HL-60/S4 (cell line): ENCODE measurements around the gene UGT1A6.

Source experiments
- in situ Hi-C: fragments of 300-500 bp; cut with MboI; formaldehyde crosslinking; loops from 2 replicates; pipeline ENCODE4 v1.14.3; 2022; ENCODE audit warnings: low sequenced_read_pairs

Gene UGT1A6

DNA sequence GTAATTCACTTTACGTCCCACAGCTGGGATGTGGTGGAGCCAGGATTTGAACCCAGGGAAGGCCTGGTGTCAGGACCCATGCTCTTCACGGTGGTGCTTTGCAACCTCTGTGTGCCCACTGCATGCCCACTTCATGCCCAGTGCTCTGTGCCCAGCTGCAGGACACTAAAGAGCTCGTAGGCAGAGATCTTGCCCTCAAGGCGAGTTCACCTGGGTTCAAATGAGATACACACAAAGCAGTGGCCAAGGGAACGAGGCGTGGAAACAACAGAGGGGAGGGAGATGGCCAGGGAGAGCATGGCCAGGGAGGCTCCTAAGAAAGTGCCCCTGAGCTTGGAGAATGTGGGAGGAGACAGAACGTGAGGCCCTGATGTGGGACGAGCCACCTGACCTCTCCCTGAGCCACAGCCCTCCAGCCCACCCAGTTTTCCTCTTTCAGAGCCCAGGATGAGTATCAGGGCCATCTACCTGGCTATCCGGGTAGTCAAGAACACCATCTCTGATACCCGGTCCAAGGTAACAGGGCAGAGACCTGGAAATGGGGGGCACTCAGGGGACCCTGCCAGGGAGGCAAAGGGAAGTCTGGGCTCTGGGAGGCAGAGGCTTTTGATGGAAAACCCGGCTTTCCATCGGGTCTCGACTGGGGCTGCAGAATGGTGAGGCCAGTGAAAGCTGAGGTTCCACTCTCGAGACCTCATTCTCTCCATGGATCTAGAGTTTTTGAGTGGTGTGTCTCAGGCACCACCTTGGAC lies 105.8 kb downstream of the UGT1A6 start:
- in situ Hi-C loops: no loop called here

DNA sequence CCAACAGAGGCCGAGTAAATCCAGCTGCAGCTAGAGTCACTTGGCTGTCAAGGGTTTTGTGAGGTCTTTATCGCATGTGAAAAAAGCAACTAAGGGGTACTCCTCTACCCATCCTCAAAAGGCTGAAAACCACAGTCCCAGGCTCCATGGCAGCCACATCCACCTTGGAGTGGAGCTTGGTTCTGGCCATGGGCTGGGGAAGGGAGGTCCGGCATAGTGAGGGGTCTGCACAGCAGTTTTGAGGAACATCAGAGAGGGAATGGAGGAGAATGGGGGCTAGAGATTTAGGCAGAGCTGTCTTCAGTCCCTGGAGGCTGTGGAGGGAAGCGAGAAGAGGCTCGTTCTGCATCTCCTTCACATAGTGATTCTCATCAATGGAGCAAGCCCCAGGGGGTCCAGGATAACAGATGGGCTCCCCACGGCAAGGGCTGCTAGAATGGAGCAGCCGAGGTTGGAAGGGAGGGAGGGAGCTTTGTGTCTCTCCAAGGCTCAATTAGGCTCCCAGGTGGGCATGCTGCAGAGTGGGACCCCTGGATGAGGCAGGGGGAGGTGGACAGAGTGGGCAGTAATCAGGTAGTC lies 106.5 kb downstream of the UGT1A6 start:
- in situ Hi-C loops: no loop called here

DNA sequence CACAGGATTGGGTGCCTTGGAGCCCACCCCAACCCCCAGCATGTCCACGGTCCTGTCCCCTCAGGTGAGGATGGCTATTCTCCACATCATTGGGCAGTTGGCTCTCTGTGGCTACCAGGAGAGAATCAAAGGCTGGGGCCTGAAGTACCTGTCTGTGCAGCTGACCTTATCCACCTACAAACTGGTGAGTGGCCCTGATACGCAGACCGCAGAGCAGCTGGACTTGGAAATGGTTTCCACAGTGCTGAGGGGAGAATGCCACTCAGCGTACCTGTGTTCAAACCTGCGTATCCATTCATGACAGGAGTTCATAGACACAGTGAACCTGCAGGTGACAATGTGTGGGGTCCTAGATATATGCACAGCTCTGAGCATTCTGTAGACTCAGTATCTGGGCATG lies 107.0 kb downstream of the UGT1A6 start:
- in situ Hi-C loops: no loop called here

DNA sequence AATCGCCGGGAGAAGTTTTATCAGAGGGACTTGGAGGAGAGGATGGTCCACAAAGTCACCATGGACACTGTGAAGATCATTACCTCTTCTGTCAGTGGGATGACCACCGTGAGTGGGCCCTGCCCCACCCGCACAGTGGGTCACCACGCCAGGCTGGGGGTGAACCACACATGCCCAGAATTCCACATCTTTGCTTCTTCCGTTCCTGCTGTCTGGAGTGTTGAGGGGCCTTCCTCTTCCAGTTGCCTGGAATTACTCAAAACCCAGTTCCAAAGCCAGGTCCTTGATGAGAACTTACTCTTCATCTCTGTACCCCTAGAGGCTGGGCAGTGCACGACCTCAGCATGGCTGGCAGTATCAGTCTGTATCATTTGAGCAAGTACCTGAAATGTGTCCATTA lies 107.5 kb downstream of the UGT1A6 start:
- in situ Hi-C loops: no loop called here

DNA sequence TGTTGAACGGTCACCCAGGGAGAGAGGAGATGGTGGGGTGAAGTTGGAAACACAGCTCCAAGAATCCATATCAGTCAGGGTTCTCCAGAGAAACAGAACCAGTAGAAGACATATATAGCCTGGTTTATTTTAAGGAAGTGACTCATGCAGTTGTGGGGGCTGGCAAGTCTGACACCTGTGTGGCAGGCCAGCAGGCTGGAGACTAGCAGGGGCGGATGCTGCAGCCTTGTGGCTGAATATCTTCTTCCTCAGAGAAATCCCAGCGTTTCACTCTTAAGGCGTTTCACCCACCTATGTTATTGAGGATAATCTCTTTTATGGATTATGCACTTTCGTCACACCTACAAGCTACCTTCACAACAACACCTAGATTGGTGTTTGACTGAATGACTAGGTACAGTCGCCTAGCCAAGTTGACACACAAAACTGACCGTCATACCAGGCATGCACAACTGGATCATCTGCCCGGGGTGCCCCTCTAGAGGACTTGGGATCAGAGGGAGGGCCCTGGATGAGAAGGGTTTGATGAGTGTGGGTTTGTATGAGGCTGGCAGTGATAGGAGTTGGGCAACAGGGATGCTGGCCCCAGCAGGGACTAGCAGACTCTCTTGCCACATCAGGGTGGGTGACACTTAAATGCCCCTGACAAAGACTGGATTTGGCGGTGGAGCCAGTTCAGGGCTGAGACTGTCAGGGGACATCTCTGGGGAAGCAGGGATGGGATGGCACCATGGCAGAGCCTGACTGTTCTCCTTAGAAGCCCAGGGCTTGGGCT lies 108.9 kb downstream of the UGT1A6 start:
- in situ Hi-C loops: no loop called here

DNA sequence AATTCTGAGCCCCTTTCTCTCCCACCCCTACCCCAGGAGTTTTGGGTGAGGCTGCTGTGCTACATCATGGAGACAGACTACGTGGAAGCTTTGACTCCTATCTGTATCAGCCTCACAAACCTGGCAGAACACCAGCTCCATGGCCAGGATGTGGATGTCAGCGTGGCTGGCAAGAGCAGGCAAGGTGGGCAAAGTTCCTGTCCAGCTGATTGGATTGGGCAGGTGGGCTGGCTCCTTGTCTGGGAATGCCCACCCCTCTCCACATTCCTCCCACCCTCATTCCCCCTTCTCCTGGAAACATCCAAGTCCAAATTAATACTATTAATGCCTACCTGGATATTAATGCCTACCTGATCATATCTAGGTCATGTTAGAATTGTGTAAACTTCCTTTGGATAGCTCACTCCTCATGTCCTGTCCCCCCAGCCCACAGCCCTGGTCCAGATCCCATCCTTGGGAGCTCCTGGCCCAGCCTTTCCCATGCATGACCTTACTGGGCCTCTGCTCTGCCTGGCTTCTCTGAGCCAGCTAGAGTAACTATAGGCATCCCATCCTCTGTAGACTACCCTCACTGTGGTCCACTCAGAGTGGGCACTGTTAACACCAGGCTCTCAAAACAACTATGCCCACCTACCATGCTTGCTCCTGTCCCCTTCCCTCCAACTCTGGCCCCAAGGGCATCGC lies 109.6 kb downstream of the UGT1A6 start:
- in situ Hi-C loops: no loop called here

DNA sequence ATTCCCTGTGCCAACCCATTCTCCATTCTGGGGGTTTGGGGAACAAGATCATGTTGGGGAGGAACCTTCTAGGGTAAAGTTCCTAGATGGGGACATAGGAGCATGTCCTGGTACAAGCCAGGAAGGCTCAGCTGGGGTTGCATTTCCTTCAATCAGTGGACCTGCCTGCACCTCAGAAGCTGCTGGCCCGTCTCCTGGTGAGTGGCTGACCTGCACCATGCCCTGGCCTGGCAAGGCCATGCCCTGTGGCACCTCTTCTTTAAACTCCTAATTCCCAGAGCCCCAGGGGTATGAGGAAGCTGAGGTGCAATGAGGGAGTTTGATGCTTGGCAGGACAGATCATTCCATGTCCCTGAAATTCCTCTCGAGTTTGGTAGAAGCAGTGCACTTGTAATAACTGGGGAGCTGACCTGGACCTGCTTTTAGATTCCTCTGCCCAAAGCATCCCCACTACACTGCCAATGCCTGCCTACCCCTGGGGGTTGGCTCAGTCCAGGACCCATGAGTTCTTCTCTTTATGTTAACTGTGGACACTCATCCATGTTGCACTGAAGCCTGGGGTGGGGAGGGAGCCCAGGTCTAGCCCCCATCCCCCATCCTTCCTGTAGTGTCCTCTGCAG lies 110.7 kb downstream of the UGT1A6 start:
- in situ Hi-C loops: no loop called here

DNA sequence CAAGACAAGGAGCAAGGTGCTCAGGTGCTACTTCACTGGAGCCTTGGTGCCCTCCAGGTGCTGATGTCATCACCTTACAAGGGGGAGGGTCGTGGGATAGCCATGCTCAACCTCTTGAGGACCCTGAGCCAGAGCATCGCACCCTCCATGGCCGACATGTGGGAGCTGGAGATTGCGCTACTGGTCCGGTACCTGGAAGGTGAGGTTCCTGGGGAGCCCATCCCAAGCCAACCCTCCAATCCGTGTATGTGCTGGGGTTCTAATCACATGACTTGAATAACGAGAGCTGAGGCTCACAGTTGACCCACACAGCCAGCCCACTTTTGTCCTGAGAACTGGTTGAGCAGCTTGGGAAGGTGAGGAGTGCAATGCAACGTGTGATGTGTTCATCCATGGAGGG lies 111.3 kb downstream of the UGT1A6 start:
- in situ Hi-C loops: no loop called here

DNA sequence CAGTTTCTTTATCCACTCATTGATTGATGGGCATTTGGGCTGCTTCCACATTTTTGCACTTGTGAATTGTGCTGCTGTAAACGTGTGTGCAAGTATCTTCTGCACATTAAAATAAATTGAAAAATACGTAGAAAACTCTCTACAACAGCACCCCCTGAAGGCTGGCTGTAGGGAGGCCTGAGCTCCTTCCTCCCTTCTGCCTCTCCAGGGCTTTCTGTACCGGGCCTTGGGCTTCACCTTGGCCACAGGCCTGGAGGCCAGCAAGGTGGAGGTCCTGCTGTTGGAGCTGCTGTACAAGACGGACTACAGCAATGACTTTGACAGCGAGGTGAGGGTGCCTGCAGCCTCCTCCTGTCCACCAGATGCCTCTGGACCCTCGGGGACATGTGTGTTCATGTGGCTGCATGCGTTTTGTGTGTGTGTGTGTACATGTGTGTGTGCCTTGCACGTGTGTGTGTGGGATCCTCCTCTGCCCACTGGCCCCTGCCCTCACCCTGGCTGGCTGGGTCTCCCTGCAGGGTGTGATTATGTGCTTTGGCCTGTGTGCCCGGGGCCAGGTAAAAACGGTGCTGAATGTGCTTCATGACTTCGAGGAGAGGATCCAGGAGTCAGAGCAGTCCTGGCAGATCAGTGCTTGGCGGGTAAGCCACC lies 114.7 kb downstream of the UGT1A6 start:
- in situ Hi-C loops: no loop called here

DNA sequence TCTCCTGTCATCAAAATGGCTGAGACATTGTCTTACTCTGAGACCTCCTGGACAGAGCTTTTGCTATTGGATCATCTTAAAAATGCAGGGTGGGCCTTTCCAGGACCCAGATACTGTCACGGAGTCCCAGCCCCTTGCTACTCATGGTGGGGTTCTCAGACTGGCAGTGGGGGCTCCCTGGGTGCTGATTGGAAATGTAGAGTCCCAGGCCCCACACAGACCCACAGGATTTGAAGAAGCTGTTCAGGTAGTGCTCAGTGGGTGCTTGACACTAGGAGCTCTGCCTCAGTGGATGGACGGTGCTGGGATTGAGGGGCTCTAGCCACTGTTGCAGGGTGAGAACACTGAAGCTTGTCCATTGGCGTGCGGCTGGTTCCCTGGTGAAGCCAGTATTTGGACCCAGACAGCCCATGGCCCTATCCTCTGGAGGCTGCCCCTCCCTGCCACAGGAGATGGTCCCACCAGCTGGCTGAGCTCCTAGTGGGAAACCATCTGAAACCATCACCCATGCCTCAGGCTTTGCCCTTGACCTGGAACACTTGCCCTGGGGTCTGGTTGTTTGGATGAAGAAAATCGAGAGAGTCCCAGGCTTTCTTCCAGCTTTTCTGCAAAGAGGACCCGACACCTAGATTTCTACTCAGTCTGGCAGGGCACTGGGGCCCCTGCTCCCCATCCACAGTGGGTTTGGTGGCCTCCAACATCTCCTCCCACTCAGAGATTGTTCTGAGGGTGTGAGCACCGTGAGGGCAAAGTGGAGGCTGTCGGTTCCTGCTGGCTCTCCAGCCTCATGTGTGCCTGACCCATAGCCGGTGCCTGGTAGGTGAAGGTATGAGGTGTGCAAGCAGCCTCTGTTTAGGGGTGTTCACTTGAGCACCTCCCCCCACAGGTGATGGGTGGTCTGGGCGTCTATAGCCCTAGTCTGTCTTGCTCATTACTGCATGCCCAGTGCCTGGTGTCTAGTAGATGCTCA lies 115.6 kb downstream of the UGT1A6 start:
- in situ Hi-C loops: no loop called here

DNA sequence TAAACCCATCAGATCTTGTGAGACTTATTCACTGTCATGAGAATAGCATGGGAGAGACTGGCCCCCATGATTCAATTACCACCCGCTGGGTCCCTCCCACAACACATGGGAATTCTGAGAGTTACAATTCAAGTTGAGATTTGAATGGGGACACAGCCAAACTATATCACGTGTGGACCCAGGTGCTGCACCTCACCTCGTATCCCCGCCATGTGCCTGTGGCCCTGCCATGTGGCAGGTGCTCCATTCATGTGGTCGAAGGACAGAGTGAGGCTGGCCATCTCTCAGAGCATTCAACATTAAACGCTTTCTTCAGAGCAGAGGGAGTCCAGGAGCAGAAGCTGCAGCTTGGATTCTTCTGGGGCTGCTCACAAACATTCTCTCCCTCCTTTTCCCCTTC lies 117.7 kb downstream of the UGT1A6 start:
- in situ Hi-C loops: no loop called here

DNA sequence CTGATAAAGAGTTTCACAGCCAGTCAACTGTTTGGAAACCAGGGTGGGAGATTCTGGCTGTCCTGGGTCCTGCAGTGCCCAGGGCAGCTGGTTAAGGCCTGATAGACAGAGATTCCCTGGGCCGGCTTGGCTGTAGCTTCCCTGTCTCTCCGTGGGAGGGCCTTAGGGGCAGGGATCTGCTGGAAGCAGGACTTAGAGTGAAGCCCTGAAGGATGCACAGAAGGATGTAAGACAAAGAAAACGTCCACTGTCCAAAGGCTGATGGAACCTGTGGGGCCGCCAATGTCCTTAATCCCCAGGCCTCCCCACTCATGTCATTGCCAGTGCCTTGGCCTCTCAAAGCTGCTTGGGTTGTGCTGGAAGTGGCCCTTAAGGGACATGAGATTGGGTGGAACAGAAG lies 118.4 kb downstream of the UGT1A6 start:
- in situ Hi-C loops: no loop called here

DNA sequence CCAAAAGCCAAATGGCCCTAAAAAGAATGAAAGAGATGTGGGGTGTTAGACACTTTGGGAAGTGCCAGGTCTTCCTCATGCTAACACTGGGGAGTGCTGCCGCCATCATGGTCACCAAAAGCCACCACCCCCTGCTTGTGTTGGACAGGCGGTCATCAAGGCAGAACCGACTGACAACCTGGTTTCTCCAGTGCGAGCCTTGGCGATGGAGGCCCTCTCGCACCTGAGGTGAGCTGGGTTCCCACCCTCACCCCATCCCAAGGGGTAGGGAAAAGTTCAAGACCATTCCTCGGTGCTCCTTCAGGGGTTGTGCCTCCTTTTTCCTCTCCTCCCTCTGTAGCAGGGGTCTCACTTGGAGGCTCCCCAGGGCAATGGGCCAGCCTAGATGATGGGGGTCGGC lies 119.0 kb downstream of the UGT1A6 start:
- in situ Hi-C loops: no loop called here

DNA sequence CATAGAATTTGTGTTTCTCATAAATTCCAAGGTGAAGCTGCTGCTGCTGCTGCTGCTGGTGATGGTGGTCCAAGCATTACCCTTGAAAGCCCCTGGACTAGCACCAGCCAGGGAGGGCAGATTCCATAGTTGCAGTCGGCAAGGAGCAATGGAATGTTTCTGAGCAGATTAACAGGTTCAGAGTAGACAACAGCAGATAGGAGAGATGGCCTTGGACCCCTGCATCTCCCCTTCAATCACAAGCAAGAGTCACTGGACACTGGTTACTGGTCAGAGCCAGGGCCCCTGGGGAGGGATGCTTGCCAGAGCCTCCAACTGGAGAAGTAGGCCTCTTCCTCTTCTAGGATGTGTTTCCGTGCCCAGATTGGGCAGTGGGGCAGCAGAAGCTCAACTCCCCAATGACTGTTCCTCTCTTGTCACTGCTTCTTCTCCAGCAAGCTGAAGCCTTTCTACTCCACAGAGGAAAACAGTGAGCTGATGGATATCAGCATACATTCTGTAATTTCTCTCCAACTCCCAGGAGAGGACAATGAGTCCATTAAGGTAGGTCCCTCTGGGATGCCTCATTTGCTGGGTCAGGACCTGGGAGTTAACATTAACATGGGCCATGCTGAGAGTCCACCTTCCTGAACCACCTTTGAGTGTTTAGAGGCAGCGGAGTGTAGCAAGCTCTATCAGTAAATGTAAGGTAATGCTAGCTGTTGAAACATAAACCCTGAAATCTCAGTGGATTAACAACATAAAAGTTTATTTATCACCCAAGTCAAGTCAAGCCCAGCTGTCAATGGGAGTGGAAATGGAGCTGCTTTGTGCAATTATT lies 120.8 kb downstream of the UGT1A6 start:
- in situ Hi-C loops: no loop called here

DNA sequence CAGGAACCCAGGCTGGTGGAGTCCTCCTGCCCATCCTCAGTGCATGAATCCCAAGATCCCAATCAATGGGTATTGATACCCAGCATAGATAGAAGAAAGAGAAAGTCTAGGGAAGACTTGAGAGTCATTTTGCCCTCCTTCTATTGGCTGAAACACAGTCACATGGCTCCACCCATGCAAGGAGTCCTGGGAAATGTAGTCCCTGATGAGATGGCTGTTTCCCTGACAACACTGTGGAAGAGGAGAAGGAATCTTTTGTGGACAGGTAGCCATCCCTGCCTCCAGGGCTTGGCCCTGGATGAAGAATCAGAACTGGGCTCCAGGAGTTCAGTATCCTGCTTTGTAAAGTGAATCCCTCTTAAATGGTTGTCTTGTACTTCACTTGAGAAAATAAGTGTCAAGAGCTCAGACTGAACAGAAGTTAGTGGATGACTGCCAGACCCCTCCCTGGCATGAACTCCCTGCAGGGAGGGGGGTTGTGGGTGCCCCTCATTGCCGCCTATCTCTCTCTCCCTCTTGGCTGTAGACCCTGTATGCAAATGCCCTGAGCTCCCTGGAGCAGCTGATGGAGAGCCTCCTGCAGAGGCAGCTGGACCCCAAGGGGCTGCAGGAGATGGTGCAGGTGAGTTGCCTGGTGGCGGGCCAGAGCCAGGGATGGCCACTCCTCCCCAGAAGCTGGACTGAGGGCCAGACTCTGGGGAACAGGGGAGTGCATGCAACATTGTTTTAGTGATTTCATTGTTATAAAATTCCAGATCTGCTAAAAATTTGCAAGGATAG lies 121.6 kb downstream of the UGT1A6 start:
- in situ Hi-C loops: no loop called here

DNA sequence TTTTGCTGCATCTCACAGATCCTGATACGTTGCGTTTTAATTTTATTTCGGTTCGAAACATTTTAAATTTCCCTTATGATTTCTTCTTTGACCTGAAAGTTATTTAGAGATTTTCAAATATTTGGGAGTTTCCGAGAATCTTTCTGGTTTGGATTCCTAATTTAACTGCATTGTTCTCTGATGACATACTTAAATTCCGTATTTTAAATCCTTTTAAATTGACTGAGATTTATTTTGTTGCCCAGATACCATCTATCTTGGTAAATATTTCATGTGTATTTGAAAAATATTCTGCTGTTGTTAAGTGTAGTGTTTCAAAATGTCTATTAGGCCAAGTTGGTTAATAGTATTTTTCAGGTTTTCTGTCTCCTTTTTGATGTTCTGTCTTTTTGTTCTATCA lies 123.2 kb downstream of the UGT1A6 start:
- in situ Hi-C loops: no loop called here

DNA sequence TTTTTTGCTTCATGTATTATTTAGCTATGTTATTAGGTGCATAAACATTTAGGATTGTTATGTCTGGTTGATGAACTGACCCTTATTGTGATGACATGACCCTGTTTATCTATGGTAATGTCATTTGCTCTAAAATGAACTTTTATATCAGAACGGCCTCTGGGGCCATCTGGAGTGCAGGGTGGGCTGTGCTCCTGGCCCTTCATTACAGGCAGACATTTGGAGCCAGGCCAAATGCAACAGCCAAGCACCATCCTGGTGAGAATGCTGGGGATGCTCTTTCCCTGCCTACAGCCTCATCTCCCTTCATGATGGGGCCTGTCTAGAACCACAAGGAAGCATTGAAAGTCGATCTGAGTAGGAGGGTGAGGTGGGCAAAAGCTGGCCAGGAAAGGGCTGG lies 123.6 kb downstream of the UGT1A6 start:
- in situ Hi-C loops: no loop called here

DNA sequence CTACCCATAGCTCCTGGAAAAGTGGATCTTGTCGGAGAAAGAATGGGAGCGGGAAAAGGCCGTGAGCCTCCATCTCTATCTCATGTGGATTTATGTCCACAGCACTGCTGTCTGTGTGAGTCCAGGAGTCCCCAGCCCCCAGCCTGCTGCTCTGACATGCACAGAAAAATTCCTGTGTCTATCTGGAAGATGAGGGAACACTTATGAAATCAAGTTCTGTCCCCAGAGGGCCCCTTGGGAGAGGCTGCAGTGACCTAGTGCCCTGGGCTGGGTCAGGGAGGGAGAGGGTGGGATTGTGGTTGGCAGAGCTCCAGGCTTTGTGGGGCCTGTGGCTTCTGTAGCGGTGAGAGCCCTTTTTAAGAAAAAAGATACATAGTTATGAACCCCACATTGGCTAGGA lies 124.1 kb downstream of the UGT1A6 start:
- in situ Hi-C loops: no loop called here
